Hepatocyte (in vitro differentiated cells): ENCODE results near the gene CDH5.

ENCODE experiments used
- CTCF ChIP-seq: fragments of 200-600 bp; sonication (generic); IDR thresholded peaks from 2 replicates; pipeline ENCODE4 v1.5.1; 2016; ENCODE audit warnings: antibody characterized with exemption, mild to moderate bottlenecking; ENCODE audit not compliant: poor library complexity
- EZH2 ChIP-seq: fragments of 200-600 bp; sonication (generic); IDR thresholded peaks from 2 replicates; pipeline ENCODE4 v1.6.1; 2016; ENCODE audit warnings: antibody characterized with exemption, mild to moderate bottlenecking, borderline replicate concordance

- no peak for TF ChIP-seq EZH2
- no peak for TF ChIP-seq CTCF
These were observed 81.0 kb downstream of the CDH5 start for GRCh38 chr16:66447491-66447890.
